SK-N-DZ (cell line): ENCODE measurements around the gene BORCS5.

Source experiments
- DNase-seq: peaks from one replicate; pipeline ENCODE4 v3.0.0-alpha.2; 2015; ENCODE audit warnings: low spot score

The BORCS5 gene

GRCh38 chr12:12511021-12511783 lies 154.3 kb downstream of the BORCS5 start:
- DNase-seq: no peak

DNA sequence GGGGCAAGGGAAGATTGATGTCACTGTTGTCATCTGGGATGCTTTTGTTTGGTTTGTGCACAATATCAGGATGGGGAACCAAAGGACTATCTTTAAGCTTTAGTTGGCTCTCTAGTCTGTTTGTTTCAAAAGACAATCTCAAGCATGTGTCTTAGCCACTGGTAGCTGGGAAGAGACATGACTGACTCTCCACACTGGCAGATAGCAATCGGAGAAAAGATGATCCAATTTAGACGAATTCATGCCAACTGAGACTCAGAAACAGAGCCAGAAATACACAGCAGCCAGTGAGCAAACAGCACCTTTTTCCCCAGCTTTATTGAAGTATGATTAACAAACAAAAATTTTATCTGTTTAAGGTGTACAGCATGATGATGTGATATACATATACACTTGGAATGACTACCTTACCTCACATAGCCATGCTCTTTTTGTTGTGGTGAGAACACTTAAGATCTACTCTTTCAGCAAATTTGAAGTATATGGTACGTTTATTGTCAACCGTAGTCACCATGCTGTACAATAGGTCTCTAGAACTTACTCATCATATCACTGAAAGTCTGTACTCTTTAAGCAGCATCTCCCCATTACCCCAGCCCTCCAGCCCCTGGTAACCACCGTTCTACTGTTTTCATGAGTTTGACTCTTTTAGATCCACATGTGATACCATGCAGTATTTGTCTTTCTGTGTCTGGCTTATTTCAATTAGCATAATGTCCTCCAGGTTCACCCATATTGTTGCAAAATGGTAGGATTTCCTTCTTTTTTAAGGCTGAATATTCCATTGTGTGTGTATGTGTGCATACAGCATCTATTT lies 155.2 kb downstream of the BORCS5 start:
- DNase-seq: peak; percentile 82

DNA sequence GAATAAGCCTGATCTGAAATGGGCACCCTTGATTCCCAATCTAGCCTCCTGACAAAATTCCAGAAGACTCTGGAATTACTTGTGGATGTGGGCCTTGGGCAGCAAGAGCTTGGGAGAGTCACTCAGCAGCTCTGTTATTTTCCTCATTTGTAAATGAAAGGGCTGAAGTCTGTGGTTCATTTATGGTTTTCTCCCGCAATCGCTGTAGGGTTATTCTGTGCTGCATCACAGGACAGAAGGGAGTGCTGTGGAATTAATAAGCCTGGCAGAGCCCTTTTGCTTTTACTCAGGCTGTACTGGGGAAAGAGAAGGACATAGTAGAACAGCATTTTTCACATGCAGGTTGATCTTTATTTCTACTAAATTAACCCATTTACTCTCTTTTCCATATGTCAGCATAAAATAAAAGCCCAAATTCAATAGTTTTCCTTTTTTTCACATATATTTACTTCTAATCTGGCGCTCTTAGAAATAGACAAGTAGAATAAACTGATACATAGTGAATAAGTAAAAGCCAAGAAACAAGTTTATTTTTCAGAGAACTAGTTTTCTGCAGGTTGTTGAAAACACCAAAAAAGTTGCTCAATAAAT lies 156.6 kb downstream of the BORCS5 start:
- no peak for DNase-seq

DNA sequence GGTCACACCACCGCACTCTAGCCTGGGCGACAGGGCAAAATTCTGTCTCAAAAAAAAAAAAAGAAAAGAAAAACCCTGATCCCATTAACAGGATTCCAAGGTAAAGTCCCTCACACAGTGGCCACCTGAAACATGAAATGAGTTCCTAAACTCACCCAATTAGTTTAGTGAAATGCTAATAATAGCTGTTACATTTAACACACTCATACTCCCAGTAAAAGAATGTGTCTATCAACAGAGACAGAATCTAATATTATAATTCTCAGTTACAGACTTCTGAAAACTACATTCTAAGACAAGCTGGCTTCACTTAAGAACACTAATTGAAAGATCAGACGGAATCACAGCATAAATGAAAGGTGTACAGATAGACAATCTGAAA lies 161.6 kb downstream of the BORCS5 start:
- no peak for DNase-seq

DNA sequence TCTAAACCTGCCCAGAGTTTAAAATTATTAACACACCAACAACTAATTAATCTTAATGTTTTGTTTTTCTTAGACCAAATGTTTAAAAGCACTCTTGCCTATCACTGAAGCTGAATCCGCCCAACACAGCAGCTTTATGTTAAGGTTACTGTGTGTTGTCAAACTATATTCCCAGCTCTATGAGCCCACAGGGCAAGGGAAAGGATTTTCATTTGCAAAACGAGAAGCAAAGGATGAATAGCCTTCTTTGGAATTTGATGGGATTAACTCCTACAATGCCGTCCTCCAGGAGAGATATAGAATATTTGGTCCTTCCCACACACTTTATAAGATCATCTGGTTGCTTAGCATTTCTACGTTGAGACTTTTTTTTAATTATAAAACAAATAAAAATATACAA lies 162.0 kb downstream of the BORCS5 start:
- DNase-seq: no peak
